Brain microvascular endothelial cell (primary cell): ENCODE measurements around the gene ATP6V0A1.
A peak's percentile ranks its signal among the peaks of the same experiment; 100 is the strongest.
"Not testable (repeated sequence)": the region's sequence is repeated elsewhere in the genome, so short reads cannot be mapped to it uniquely, and the experiment has no call there.

Experiments
- DNase-seq: peaks from one replicate; pipeline ENCODE4 v3.0.0-alpha.2; 2020
- H3K27ac ChIP-seq: fragments of 250-450 bp; sonication (Bioruptor Pico); 2 replicates; pipeline ENCODE4 v1.5.1; 2020; ENCODE audit warnings: mild to moderate bottlenecking, moderate library complexity
- H3K27me3 ChIP-seq: fragments of 250-450 bp; sonication (Bioruptor Pico); replicated peaks from 2 replicates; pipeline ENCODE4 v1.5.1; 2020; ENCODE audit warnings: mild to moderate bottlenecking
- H3K36me3 ChIP-seq: fragments of 250-450 bp; sonication (Bioruptor Pico); replicated peaks from 2 replicates; pipeline ENCODE4 v1.5.1; 2020; ENCODE audit warnings: mild to moderate bottlenecking
- H3K4me3 ChIP-seq: 2 replicates; pipeline ENCODE4 v1.5.1; 2011; ENCODE audit warnings: low read depth, mild to moderate bottlenecking, control low read depth, low read length, moderate library complexity
- CTCF ChIP-seq: IDR thresholded peaks from 2 replicates; pipeline ENCODE4 v1.5.1; 2011; ENCODE audit warnings: low read depth, mild to moderate bottlenecking, moderate library complexity, low read length, control low read depth, inconsistent platforms; ENCODE audit errors: missing control alignments
- in situ Hi-C: cut with HindIII; loops from 2 replicates; pipeline ENCODE4 v1.10.0; 2017; ENCODE audit warnings: low sequenced_read_pairs, low pct_ligation_motif_present

ATP6V0A1 gene

GRCh38 chr17:42554250-42555121 lies 95.8 kb downstream of the ATP6V0A1 start:
- H3K36me3 ChIP-seq: no peaks in the 10 kb centered on the region
- H3K27ac ChIP-seq: peak overlapping the region; percentile 78
- peak overlapping the region; percentile 91 for H3K4me3 ChIP-seq
- H3K27me3 ChIP-seq: no peaks in the 10 kb centered on the region
- DNase-seq: peak; percentile 67
- no peak for TF ChIP-seq CTCF
- in situ Hi-C loops: no loop called here

DNA sequence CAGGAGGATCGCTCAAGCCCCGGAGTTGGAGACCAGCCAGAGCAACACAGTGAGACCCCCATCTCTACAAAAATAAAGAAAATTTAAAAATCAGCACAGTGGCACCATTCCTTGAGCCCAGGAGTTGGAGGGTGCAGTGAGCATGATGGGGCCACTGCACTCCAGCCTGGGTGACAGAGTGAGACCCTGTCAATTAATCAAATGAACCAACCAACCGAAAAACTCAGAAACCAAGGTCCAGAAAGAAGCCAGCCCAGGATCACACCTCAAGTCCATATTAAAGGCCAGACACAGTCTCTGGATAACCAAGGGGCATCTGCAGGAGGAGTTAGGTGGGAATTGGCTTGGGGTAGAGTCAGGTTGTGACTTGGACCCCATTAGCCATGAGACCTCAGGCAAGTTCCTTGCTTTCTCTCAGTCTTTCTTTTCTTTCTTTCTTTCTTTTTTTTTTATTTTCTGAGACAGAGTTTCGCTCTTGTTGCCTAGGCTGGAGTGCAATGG lies 96.5 kb downstream of the ATP6V0A1 start:
- peak overlapping the region; percentile 78 for H3K27ac ChIP-seq
- in situ Hi-C loops: no loop called here
- no peaks in the 10 kb centered on the region for H3K36me3 ChIP-seq

DNA sequence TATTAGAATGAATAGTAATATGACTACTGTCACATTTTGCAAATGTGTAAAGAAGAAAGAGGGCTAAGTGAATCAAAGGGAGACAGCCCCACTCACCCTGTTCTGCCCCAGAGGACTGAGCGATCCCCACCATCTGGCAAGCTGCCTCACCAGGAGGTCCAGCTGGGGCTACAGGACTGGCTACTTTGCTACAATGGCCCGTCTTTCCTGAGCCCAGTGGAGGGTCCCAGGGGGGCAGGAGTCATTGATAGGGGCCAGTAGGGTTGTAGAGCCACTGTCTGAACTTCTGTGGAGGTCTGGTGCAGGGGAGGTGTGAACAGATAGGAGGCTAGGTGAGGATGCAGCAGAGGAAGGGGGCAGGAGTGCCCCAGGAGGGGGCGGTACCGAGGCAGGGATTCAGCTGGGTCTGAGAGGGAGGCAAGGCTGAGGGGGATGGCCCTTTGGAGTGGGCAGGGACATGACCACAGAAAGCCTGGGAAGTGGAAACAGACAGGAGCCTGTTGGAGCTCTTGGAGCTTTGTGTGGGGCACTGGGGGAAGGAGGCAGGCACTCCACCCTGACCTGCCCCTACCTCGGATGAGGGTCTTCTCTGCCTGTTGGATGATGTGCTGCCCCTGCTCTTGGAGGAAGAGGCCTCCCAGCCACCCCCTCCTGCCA lies 97.4 kb downstream of the ATP6V0A1 start:
- H3K4me3 ChIP-seq, H3K36me3 ChIP-seq, in situ Hi-C loops, H3K27ac ChIP-seq, H3K27me3 ChIP-seq, DNase-seq: not testable (repeated sequence)
- peak; percentile 22 for TF ChIP-seq CTCF

More for the DNA sequence above, 96.5 kb downstream of the ATP6V0A1 start:
- DNase-seq: no peak
- H3K4me3 ChIP-seq: peak overlapping the region; percentile 91
- TF ChIP-seq CTCF: no peak
- H3K27me3 ChIP-seq: no peaks in the 10 kb centered on the region

- Histone ChIP-seq H3K27me3 (no peaks in the 10 kb centered on the region), H3K4me3 (no peak overlapping the region), H3K27ac (no peak overlapping the region), H3K36me3 (no peaks in the 10 kb centered on the region)
- no peak for DNase-seq
- no peak for TF ChIP-seq CTCF
- in situ Hi-C loops: no loop called here
Measured at GRCh38 chr17:42559075-42559474, 100.4 kb downstream of the ATP6V0A1 start.

- DNase-seq: no peak
- Histone ChIP-seq H3K27ac (no peak overlapping the region), H3K4me3 (no peak overlapping the region), H3K36me3 (peaks cover 11% of the 10 kb centered on the region), H3K27me3 (no peaks in the 10 kb centered on the region)
- no peak for TF ChIP-seq CTCF
- in situ Hi-C loops: no loop called here
Measured at GRCh38 chr17:42560246-42560645, 101.6 kb downstream of the ATP6V0A1 start.
